SU-DHL-6 (cell line): ENCODE measurements around the gene WDR36.

Source experiments
- EZH2phosphoT487 ChIP-seq: fragments of 200-600 bp; sonication (generic), shearing (Covaris generic); conservative IDR thresholded peaks from 2 replicates; pipeline ENCODE4 v1.6.1; 2018; ENCODE audit warnings: mild to moderate bottlenecking, antibody characterized with exemption, low read length, moderate library complexity, mixed read lengths
- TF ChIP-seq, protein P1 (sequence below): fragments of 200-600 bp; sonication (generic); IDR thresholded peaks from one replicate; pipeline ENCODE4 v1.5.1; 2017; ENCODE audit warnings: antibody characterized with exemption, mild to moderate bottlenecking, low read length, moderate library complexity; ENCODE audit not compliant: insufficient read depth, poor library complexity, severe bottlenecking

DNA sequence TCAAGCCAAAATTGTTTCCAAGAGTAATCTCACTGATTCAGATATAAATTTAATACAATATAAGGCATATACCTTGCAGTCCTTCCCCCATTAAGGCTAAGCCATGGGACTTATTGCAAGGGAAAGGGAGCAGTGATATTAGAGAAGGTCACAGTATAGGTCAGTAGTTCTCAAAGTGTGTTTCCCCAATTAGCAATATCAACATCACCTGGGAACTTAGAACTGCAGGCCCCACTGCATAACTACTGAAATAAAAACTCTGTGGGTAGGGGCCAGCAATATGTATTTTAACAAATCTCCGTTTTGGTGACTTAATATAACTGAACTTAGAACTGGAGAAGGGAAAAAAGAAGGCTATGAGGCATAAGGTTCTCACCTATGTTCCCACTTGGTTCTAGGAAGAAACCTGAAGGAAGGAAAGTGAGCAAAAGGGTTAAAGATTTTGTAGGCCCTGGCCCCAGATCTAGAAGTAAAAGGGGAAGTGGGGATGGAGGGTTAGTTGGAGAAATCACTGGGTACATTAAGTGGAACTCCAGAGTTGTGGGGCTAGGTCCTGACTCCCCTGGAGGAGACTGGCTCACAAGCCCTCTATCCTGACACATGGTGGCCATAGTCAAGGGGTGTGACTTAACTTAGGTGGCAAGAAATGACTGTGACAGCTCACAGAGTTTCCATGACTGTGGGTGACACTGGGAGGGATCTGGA, 40.7 kb downstream of the WDR36 start:
- TF ChIP-seq, protein P1, sequence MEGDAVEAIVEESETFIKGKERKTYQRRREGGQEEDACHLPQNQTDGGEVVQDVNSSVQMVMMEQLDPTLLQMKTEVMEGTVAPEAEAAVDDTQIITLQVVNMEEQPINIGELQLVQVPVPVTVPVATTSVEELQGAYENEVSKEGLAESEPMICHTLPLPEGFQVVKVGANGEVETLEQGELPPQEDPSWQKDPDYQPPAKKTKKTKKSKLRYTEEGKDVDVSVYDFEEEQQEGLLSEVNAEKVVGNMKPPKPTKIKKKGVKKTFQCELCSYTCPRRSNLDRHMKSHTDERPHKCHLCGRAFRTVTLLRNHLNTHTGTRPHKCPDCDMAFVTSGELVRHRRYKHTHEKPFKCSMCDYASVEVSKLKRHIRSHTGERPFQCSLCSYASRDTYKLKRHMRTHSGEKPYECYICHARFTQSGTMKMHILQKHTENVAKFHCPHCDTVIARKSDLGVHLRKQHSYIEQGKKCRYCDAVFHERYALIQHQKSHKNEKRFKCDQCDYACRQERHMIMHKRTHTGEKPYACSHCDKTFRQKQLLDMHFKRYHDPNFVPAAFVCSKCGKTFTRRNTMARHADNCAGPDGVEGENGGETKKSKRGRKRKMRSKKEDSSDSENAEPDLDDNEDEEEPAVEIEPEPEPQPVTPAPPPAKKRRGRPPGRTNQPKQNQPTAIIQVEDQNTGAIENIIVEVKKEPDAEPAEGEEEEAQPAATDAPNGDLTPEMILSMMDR: no peak
- TF ChIP-seq EZH2phosphoT487: no peak
